Astrocyte (in vitro differentiated cells and primary cell): ENCODE data around the gene MIB2.

Experiments used
- CTCF ChIP-seq: IDR thresholded peaks from 2 replicates; pipeline ENCODE4 v1.5.1; 2011; ENCODE audit warnings: low read depth, mild to moderate bottlenecking, inconsistent platforms, low read length, moderate library complexity; ENCODE audit not compliant: insufficient read depth
- EZH2 ChIP-seq: IDR thresholded peaks from 2 replicates; pipeline ENCODE4 v1.6.1; 2012; ENCODE audit warnings: mild to moderate bottlenecking, low read length, inconsistent platforms; ENCODE audit not compliant: insufficient read depth

GRCh38 chr1:1604374-1605033, 10.8 kb upstream of the MIB2 start:
- TF ChIP-seq CTCF = no peak
- TF ChIP-seq EZH2 = no peak
